KOPT-K1 (cell line): ENCODE data around the gene HOXA10.

ENCODE experiments used
- H3K27ac ChIP-seq: fragments of 200-600 bp; sonication (generic); 2 replicates; pipeline ENCODE4 v1.5.1; 2016; ENCODE audit warnings: antibody characterized with exemption, mild to moderate bottlenecking, low read depth, low read length; ENCODE audit not compliant: poor library complexity, severe bottlenecking
- H3K36me3 ChIP-seq: fragments of 200-600 bp; sonication (generic); 2 replicates; pipeline ENCODE4 v1.5.1; 2017; ENCODE audit warnings: antibody characterized with exemption, mild to moderate bottlenecking, low read length, moderate library complexity; ENCODE audit not compliant: insufficient read depth
- H3K9me3 ChIP-seq: fragments of 200-600 bp; sonication (generic); 2 replicates; pipeline ENCODE4 v1.5.1; 2017; ENCODE audit warnings: antibody characterized with exemption, low read length, mild to moderate bottlenecking; ENCODE audit not compliant: insufficient read depth, poor library complexity, severe bottlenecking

HOXA10 gene

GRCh38 chr7:27124096-27124901 lies 49.8 kb downstream of the HOXA10 start:
- Histone ChIP-seq H3K27ac (no peak overlapping the region), H3K36me3 (no peaks in the 10 kb centered on the region)

DNA sequence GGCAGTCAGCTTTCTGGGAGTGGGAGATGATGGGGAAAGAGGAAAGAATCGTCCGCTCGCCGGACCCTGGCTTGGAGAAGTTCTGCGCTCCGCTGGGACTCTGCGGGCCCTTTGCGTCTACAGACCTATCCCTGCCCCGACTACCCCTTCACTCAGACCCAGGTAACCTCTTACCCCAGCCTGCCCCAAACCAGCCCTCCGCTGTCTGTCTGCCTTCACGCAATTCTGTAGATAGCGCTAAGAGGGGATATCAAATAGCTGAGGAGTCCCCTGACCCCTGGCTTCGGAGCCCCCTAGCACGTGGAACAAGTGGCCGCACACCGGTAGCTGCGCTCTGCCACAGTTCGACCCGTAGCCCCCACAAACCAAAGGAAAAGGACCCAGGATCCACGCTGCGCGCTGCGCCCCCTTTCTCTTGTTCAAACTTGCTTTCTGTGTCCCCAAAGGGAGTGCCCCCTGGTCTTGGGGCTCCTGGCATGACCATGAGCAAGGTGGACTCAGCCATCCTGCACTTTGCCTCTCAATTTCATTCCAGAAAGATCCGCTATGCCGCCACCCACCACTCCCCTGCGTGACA lies 50.6 kb downstream of the HOXA10 start:
- Histone ChIP-seq H3K36me3 (no peaks in the 10 kb centered on the region), H3K27ac (no peak overlapping the region), H3K9me3 (peaks cover 8% of the 10 kb centered on the region)

More at GRCh38 chr7:27124096-27124901, 49.8 kb downstream of the HOXA10 start:
- H3K9me3 ChIP-seq, result peaks cover 8% of the 10 kb centered on the region

GRCh38 chr7:27123007-27123476 lies 51.1 kb downstream of the HOXA10 start:
- Histone ChIP-seq H3K27ac (no peak overlapping the region), H3K36me3 (no peaks in the 10 kb centered on the region), H3K9me3 (peaks cover 8% of the 10 kb centered on the region)

DNA sequence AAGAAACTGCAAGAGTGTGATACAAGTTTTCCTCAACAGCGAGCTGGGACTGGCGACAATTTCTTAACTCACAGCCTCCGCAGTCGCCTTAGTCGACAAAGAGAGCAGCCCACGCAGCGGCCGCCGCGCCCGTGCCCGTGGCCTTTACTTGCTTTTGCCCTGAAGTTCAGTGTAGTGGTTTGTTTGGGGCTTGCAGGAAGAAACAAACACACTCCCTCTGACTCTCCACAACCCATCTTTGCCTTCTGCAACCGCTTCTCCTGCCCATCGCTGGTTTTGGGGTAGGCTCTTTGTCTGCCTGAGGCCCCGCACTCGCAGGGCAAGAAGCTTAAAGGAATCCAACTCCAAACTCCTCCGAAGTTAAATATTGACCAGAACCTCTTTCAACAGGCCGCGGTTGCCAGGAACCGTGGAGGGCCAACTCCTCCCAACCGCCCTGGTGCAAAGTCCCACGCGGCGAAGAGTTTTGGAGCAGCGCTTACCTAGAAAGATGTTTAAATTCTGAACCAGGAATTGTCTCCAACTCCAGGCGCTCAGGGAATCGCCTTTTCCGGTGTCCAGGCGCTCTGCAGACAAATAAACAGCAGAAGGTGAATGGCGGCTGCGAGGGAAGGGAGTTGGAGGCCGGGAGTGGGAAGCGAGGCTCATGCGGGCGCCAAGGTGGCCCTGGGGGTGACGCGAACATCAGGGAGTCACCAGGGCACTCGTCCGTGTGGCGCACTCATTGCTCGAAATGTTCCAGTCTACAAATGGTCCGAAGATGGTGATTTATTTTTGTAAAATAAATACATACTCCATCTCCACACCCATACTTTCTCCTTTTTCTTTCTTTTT lies 51.8 kb downstream of the HOXA10 start:
- Histone ChIP-seq H3K27ac (no peak overlapping the region), H3K36me3 (no peaks in the 10 kb centered on the region)

DNA sequence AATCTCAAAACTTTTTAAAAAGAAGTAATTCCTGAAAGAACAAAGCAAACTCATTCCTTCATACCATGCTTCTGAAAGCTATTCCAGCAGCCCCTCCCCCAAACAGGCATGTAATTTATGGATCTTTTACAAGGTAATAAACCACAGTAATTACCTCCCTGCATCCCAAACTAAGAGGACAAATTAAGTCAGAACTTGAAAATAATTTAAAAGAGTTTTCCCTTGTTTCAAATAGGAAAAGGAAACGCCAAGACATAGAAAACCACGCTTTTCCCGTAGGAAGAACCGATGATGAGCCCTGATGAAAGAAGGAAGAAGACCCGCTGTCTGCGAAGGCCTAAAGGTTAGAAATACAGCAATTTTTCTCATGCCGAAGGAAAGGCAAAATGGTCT lies 52.4 kb downstream of the HOXA10 start:
- peaks cover 8% of the 10 kb centered on the region for H3K9me3 ChIP-seq
- no peak overlapping the region for H3K27ac ChIP-seq
- no peaks in the 10 kb centered on the region for H3K36me3 ChIP-seq

More for the DNA sequence above, 51.8 kb downstream of the HOXA10 start:
- H3K9me3 ChIP-seq, result peaks cover 8% of the 10 kb centered on the region
